ENCODE measurements around the gene NIPSNAP2.
"Not testable (repeated sequence)": the region's sequence is repeated elsewhere in the genome, so short reads cannot be mapped to it uniquely, and the experiment has no call there.

GRCh38 chr7:56032578-56032977, 68.2 kb downstream of the NIPSNAP2 start:
- not testable (repeated sequence) for TF ChIP-seq CTCF, POLR2A, EP300 (IDR thresholded peaks at IDR 0.05)

Data from tibial nerve (tissue), 4 donors.